Measurements from ENCODE around the gene TCP11.

Gene TCP11

DNA sequence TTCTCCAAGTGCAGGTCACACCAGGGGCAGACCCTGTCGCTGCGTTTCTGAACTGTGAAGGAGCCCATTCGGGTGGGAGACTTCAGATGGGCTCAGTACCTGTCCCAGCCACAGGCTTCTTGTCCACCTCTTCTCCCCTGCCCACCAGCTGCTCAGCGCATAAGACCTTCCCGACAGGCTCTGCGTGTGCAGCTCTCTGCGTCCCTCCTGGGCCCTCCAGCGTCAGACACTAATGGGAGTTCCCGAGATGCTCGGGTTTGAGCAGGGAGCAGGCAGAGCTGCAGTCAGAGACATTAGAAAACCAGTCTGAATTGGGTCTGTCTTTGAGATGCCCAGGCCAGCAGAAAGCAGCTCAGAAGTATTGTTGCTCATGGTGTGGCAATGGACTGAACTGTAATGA, 50.4 kb downstream of the TCP11 start:
- no peak for DNase-seq

DNA sequence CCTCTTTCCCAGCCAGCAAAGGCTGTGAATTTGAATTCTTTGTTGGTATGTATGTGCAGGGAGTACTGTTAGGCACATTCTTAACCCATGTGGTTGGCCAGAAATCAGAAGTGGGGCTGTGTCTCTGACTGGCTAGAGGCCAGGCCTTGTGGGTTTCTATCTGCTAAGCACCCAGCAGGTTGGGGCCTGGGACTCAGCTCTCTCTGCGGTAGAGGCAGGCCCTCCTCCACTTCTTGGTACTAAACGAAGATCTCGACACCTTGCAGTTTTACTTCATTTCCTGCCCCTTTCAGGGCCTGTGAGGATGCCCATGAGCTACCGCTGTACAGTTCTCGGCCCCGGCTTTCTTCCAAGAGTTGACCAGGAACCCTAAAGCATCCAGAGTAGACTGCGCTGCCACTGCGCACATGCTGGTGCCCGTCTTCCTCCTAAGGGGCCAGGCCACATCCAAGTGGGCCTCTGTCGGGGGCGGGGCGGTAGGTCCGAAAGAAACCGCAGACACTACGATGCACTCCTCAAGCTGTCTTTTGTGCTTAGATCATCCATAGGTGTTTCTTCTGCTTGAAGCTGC, 51.1 kb downstream of the TCP11 start:
- DNase-seq, result no peak

- no peak for DNase-seq
Measured at GRCh38 chr6:35089216-35089934, 51.8 kb downstream of the TCP11 start.

DNA sequence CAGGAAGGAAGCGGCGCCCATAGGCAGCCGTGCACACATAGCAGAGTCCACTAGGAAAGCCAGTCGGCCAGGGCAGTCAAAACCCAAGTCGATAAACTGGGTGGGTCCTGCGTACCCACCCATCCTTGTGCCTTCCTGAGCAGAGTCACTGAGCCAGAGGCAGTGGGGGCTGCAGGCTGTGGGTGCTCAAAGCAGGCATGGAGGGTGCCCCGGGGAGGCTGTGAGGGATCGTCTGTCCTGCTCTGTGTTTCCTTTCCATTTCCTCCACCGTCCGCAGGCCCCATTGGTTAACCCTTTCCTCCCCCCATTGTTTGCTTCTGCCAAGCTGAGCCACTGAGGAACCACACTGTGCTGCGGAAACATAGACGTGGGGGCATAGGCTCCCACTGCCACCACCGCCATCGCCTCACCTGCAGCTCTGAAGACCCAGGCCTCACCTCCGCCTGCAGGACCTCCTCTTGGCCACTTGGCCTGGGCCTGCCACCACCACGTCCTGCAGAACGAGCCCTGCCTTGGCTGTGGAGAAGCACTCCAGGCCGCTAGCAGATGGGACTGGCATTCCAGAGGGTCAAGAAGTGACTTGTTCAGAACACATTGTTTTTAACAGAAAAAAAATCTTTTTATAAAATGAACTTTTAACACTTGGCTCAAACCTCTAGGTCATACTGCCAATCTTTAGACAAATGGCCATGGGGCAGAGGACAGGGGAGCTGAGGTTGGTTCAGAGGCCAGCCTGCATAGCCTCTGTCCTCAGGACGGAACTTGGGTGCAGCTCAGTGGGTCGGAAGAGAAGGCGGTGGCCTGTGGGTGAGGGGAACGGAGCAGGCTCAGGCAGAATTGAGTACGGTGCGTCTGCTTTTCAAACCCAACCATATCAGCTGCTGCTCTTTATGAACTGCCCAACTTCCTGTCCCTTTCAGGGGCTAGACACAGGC, 52.6 kb downstream of the TCP11 start:
- DNase-seq, result no peak

DNA sequence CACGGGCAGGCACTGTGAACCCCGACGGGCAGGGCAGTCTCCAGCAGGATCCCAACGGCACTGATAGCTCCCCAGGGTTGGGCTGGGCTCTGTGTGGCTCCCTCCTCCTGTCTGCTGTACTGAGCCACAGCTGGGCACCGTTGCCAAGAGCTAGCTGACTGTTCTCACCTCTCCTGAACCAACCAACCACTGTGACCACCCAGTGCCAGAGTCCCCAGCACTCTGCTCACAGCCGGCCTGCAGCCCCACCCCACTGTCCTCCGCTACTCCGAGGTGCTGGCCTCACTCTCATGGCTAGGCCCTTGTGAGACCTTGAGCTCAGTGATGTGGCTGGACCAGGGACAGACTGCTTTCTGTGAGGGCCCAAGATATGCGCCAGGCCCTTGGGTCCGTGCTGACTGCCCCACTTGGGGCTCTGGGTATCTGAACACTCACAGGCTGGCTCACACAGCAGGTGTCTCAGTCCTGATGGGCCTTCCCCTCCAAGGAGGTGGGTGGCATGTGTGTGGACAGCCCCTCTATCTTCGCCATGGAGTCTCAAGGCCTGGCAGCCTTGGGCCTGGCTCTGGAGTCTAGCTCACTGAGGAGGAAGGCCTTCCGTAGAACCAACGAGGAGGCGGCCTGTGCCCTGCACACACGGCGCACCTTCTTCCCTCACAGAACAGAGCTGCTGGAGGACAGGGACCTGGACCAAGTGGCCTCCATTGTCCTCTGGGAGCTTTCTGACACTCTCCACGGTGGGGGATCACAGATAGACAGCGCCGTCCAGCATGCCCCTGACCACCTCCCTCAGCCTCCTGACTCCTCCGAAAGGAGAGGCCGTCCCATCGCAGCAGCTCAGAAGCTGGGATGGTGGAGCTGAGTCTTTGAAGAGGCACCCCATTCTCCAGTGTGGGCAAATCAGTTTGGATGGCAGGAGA, 53.5 kb downstream of the TCP11 start:
- no peak for DNase-seq

DNA sequence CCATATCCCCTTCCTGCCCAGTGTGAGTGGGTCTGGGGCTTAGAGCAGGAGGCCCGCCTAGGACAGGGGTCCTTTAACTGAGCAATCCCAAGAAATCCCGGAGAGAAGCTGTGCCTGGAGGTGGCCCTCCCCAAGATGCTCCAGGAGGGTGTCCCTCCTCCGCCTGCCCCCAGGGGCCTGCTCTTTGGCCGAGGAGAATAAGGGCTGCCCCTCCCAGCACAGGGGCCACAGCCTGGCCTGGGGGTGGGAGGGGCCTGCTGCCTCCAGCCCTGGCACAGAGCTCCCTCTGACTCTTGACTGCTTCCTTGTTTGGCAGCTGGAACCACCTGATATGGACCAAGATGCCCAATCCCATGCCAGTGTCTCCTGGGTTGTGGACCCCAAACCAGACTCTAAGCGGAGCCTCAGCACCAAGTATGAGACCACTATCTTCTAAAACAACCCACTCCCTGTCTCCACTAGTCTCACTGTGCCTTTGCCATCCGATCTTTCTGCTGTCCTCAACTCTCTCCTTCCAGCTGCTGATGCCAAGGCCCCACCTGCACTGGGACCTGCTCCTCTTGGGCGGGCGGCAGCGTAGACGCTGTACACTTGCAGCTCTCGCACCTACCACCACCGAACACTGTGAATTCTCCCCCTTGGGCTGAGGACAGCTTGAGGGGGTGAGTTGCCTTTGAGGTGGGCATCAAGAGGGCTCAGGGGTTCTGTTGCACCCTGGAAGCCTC, 54.3 kb downstream of the TCP11 start:
- no peak for DNase-seq

GRCh38 chr6:35086282-35086632, 54.9 kb downstream of the TCP11 start:
- DNase-seq, result no peak

GRCh38 chr6:35085359-35086281, 55.5 kb downstream of the TCP11 start:
- DNase-seq, result no peak

- no peak for DNase-seq
Measured at GRCh38 chr6:35084511-35085203, 56.5 kb downstream of the TCP11 start.

DNA sequence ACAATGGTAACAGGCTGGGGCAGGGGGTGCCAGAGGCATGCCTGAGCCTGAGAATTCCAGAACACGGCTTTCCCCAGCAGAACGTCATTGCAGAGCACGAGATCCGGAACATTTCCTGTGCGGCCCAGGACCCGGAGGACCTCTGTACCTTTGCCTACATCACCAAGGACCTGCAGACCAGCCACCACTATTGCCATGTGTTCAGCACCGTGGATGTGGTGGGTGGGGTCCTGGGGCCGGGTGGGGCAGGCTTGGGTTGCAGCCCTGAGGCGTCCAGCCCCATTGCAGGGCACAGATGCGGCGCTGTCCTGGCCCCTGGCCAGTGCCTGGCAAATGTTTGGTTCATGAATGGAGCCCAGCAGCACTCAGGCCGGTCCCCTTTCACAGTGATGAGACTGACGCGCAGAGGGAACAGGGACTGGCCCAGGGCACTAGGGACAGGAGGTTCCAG, 57.1 kb downstream of the TCP11 start:
- no peak for DNase-seq

DNA sequence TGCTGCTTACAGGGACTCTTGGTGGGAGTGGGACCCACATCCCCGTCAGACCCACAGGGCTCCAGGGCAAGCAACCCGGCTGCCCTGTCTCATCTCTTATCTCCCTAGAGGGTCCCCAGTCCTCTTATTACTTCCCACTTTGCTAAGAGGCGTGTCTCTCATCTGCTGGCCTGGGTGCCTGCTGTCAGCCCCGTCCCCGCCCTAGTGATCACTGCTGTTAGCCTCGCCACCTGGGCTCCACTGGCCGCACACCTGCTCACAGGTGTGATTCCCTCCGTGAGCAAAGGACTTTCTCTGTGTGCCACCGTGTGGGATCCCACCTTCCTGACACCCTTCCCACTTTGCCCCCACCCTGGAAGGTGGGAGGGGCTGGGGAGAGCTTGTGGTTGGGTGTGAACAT, 57.6 kb downstream of the TCP11 start:
- DNase-seq, result no peak

- DNase-seq, result no peak
Measured at GRCh38 chr6:35082733-35083403, 58.3 kb downstream of the TCP11 start.

DNA sequence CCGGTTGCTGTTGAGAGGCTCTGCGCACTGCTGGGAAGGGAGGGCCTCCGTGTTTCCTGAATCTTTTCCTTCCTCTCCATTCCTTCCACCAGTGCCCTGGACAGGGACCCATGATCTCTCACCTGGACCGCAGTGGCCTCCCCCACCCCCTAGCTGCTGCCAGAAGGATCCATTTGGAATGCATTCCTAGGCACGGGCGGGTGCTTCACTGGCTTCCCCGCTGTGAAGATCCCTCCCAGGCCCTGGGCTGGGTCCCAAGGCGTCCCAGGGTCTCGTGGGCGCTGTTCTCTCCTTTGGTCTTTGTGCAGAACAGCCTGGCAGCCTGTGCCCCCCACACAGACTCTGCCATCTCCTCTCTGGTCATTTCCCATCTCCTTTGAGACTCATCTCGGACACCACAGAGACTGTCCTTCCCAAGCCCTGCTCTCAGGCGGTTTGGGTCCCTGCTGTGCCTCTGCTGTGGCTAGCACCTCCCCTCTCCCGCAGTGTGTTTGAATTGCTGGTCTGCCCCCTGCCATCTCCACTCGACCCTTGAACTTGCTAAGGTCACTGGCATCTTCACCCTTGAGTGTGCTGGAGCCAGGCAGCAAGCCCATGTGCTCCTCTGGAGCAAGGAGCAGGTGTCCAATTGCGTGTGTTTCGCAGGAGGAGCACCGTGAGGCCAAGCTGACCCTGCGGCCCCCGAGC, 59.0 kb downstream of the TCP11 start:
- DNase-seq, result no peak

DNA sequence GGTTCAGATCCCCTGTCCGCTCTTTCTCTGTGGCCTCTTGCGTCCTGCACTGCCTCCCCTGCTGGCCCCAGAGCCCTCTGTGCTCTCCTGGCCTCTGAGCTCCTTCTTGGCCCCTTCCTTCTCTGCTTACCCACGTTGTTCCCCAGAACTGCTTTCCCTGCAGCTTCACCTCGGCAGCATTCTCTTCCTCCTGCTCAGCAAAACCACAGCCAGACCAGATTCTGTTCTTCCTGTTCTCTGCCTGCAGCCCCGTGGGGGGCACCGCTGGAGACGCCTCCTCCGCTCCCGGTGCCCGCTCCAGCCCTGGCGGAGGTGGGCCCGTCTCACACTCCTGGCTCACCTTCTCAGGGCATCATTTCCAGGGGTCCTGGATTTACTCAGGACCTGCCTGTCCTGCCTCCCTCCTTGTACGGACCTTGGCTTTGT, 59.7 kb downstream of the TCP11 start:
- no peak for DNase-seq

- peak; percentile 48 to 50 for DNase-seq
Measured at GRCh38 chr6:35080821-35081425, 60.2 kb downstream of the TCP11 start.

GRCh38 chr6:35080016-35080680, 61.0 kb downstream of the TCP11 start:
- DNase-seq, result no peak

- DNase-seq, result no peak
Measured at GRCh38 chr6:35079311-35080000, 61.7 kb downstream of the TCP11 start.
